Hematopoietic multipotent progenitor cell (in vitro differentiated cells): Measurements from ENCODE around the gene PRPF19. TPM values are rescaled to one million over a fixed set of nuclear protein-coding genes. Genes with fewer than 3 reads are reported as not detected.
A peak's percentile ranks its signal among the peaks of the same experiment; 100 is the strongest.
"Not testable (repeated sequence)": the region's sequence is repeated elsewhere in the genome, so short reads cannot be mapped to it uniquely, and the experiment has no call there.

Experiments used
- DNase-seq, 3 donors: peaks; one replicate each; pipeline ENCODE4 v3.0.0-alpha.2; 2011 to 2015; ENCODE audit warnings: low read depth in 2 of 3, low spot score in 2 of 3
- total RNA-seq: library from RNA; depleted of rRNA; stranded (reverse); fragments of >200 nt; gene quantifications from one replicate; pipeline ENCODE4 v1.2.3, GENCODE V29; 2012

Gene PRPF19
- total RNA-seq, 1 donor, result 132 TPM

GRCh38 chr11:60910281-60910687 is 3.9 kb upstream of the PRPF19 start:
- DNase-seq, result no peak

DNA sequence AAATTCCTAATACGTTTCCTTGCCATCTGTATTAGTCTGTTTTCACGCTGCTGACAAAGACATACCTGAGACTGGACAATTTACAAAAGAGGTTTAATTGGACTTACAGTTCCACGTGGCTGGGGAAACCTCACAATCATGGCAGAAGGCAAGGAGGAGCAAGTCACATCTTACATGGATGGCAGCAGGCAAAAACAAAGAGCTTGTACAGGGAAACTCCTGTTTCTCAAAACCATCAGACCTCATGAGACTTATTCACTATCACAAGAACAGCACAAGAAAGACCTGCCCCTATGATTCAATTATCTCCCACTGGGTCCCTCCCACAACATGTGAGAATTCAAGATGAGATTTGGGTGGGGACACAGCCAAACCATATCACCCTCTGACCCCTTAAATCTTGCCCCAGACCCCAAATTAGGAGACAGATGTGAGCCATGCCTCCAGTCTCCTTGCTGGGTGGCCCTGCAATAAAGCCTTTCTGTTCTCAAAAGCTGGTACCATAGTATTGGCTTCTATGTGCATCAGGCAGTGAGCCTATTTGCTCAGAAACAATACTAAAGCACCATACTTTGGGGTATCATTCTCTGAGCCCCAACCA is 3.4 kb upstream of the PRPF19 start:
- not testable (repeated sequence) for DNase-seq

DNA sequence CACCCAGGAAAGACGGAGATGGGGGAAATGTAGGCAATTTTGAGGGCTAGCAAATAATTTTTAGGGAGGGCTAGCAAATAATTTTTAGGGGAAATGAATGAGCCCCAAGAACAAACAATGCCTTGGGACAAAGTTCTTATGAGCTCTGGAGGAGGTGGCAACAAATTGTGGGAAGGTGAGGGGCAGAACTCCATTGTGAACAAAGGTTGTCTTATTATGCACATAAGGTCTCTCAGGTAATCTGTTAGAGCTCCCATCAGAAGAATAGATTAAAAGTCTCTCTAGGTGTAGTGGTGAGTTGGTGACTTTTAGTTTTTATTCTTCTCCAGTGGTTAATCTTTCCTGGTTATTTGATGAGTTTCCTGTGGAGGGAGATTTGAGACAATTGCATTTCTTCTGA is 2.4 kb upstream of the PRPF19 start:
- DNase-seq, result no peak

- DNase-seq, result no peak
Observed at GRCh38 chr11:60905551-60906113, 753 bp downstream of the PRPF19 start.

DNA sequence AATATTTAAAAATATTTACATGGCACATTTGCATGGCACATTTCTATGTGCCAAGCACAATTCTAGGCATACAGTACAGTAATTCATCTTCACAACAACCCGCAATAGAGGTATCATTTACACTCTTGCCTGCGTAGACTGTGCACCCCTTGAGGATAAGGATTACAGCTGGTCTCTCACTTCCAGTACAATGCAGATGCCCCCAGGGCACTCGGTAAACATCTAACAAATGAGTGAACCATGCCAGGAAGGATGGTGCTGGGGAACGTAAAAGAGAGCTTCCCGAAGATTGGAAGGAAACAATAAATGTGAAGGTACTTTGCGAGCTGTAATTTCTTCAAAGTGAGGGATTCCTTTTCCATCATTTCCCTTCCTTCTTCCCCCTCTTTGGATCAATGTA is 1.3 kb downstream of the PRPF19 start:
- no peak for DNase-seq

GRCh38 chr11:60902625-60903024 is 3.8 kb downstream of the PRPF19 start:
- DNase-seq, result no peak

GRCh38 chr11:60900673-60901404 is 5.5 kb downstream of the PRPF19 start:
- DNase-seq, result no peak

DNA sequence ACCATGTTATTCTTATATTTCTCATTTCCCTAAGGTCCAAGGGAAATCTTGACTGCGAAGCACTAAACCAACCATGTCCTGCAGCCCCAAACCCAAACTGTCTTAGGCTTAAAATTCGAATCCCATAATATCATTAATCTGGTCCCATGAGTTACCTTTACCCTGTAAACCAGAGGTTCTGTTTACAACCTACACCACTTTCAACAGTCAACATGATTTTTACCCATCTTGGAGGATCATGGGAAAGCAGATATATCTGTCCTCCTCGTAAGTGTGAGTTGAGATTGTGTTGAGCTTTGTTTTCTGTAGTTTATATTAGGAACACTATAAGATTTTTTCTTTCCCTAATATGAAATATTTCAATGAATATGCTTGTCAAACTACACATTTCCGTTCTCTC is 6.4 kb downstream of the PRPF19 start:
- no peak for DNase-seq

GRCh38 chr11:60899046-60899936 is 7.1 kb downstream of the PRPF19 start:
- DNase-seq, result peak in 2 of 3 donors; percentile 78 to 92

DNA sequence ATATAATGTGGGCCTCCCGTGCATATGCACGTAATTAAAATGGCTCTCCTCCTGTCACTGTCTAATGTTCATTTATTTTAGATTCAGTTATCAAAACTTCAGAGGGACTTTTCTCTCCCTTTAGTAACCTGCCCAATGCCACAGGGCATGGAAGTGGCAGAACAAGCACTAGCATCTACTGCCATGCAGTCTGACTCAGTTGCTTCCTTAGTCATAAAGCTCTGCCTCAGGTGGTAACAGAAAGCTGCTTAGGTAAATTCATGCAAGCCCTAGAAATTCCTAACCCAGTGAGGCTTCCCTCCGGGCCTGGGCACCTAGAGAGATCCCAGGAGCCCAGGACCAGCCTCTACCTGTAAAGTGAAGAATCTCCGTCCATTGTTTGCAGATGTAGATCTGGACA is 8.9 kb downstream of the PRPF19 start:
- DNase-seq, result no peak

GRCh38 chr11:60895687-60896086 is 10.7 kb downstream of the PRPF19 start:
- DNase-seq, result no peak

DNA sequence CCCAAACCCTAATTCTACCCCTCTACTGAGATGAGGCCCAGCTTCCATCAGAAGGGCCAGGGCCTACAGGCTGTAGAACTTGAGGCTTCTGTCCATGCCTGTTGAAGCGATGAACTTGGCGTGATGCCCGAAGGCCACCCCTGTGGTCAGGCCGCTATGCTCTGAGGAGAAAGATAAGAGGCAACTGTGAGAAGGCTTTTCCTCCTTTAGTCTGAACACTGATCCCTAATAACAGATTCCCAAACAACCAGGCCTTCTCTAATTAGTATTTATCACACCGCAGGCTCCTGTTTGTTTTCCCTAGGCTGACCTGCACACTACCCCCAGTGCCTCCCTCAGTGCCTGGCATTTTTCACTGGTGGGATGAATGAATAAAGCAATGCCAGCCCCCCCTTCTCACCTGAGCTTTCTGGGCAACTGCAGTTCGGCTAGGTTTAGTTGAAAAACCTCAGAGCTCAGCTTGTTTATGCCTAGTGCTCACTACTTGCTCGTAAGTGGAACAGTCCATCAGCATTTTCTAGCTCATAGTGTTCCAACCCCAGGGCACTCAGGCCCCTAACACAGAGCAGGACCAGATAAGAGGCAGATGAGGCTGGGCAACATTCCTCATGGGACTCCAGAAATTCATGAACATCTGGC is 15.2 kb downstream of the PRPF19 start:
- peak in 2 of 3 donors; percentile 52 to 70 for DNase-seq

GRCh38 chr11:60890696-60891095 is 15.7 kb downstream of the PRPF19 start:
- DNase-seq, result no peak

GRCh38 chr11:60889869-60890311 is 16.5 kb downstream of the PRPF19 start:
- DNase-seq, result no peak

DNA sequence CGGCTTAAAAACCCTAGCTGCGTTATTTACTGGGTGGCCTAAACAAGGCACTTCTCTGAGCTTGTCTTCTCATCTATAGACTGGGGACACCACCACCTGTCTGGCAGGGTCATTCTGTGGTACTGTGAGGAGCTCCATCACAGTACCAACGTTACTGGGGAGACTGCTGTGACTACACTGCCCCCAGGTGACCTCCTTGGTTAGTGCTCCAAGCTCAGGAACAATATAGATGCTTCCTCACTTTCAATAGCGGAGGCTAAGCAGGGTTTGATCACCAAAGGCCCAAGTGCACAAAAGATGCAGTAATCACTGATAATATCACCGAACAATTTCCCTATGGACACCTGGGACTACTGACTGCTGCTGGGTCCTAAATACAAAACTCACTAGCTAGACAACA is 18.8 kb downstream of the PRPF19 start:
- peak in 2 of 3 donors; percentile 67 to 82 for DNase-seq

DNA sequence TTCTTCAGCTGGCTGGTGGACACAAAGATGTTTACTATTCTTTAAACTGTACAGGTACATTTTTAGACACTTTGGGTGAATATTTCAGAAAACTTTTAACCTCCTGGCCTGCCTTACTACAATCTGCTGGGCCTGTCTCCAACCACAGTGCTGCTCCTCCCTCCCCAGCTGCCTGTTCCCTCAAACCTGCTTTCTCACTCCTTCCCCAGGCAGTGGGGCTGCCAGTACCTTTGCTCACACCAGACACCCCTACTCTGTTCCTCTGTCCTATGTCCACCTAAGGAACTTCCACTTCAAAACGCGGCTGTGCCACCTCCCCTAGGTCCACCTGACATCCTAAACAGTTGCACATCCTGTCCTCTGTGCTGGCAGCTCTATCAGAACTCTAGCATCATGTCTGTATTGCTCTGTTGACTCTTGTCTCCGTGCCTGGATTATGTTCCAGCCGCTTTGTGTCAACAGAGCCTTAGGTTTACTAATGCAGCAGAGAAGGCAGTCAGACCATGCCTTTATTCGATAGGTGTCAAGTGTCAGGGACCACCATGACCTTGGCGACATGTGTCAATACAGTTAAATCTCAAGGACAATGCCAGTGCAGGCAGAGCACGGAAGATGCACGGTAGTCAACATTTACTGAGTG is 25.6 kb downstream of the PRPF19 start:
- DNase-seq, result no peak

GRCh38 chr11:60879971-60880588 is 26.3 kb downstream of the PRPF19 start:
- no peak for DNase-seq

GRCh38 chr11:60879104-60879503 is 27.3 kb downstream of the PRPF19 start:
- DNase-seq, result no peak

DNA sequence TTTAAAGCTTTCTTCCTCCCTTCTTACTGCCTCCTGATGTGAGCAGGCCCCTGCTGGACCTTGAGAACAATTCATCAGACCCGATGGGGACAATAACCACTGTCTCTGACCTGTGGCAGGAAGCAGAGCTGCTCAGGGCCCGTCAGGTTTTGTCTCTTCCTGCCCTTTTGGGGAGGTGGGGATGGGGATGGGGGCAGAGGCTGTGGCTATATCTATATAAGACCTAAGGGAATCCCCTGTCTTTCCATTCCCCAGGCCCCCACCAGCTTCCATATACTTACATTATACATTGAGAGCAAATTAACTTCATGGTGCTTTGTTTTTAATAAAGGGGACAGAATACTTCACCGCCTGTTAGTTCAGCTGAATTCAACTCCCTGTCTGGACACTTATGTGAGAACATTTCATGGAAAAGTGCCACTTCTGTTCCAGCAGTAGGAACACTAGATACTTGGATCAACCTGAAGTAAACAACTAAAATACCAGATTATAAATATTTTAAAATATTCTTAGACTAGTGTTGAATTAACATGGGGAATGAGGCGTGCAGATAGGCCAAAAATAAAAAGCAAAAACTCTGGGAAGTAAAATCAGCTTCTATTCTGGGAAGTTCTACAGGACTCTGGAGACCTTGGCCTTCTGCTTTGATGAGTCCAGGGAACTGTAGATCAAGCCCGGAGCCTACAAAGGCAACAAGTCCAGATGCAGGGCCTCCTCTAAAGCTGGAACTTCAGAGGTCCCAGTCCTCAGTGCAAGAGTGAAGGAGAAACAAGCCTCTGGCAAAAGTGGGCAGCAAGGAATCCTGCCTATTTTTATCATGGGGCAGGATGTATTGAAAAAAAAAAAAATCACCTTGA is 27.9 kb downstream of the PRPF19 start:
- DNase-seq, result no peak
